H1 (cell line): ENCODE results near the gene MYO1A. TPM values are rescaled to one million over a fixed set of nuclear protein-coding genes. Genes with fewer than 3 reads are reported as not detected.

ENCODE experiments used
- CTCF ChIA-PET: fragments of 300-600 bp; sonication (Branson Sonifier 250); formaldehyde crosslinking; loops from one replicate; lab custom pipeline; 2021; ENCODE audit not compliant: partially characterized antibody; lab: Charles Lee
- POLR2A ChIA-PET: fragments of 300-600 bp; sonication (Branson Sonifier 250); formaldehyde crosslinking; loops from one replicate; lab custom pipeline; 2021; ENCODE audit warnings: inconsistent platforms; ENCODE audit not compliant: partially characterized antibody; lab: Charles Lee
- DNase-seq, 2 experiments: peaks; one replicate each; pipeline versions ENCODE4 v3.0.0 to v3.0.0-alpha.2; 2010 to 2022; ENCODE audit warnings: low spot score in 2 of 2, low read depth in 1 of 2, mixed read lengths in 1 of 2
- FAIRE-seq: peaks from 2 replicates; lab custom pipeline; 2011; peaks lifted over from hg19 to GRCh38; lab: Jason Lieb, UNC
- H2AFZ ChIP-seq: 2 replicates; pipeline ENCODE4 v1.8.1; 2012; ENCODE audit warnings: low read length, inconsistent platforms
- H2AK5ac ChIP-seq: 2 replicates; pipeline ENCODE4 v1.6.1; 2013; ENCODE audit warnings: low read depth, low read length
- H2BK120ac ChIP-seq: replicated peaks from 2 replicates; pipeline ENCODE3; 2013; ENCODE audit warnings: low read depth, low read length, inconsistent platforms
- H2BK12ac ChIP-seq: 2 replicates; pipeline ENCODE4 v1.6.1; 2013; ENCODE audit warnings: low read depth, low read length
- H2BK15ac ChIP-seq: 2 replicates; pipeline ENCODE4 v1.6.1; 2013; ENCODE audit warnings: low read length
- H2BK20ac ChIP-seq: 2 replicates; pipeline ENCODE4 v1.6.1; 2013; ENCODE audit warnings: low read length
- H2BK5ac ChIP-seq: 2 replicates; pipeline ENCODE4 v1.6.1; 2013; ENCODE audit warnings: low read depth, low read length
- H3K14ac ChIP-seq: 2 replicates; pipeline ENCODE4 v1.6.1; 2013; ENCODE audit warnings: inconsistent platforms; ENCODE audit not compliant: insufficient read length
- H3K18ac ChIP-seq: 2 replicates; pipeline ENCODE4 v1.6.1; 2013; ENCODE audit warnings: low read length; ENCODE audit errors: extremely low read depth
- H3K23ac ChIP-seq: 2 replicates; pipeline ENCODE4 v1.6.1; 2013; ENCODE audit warnings: inconsistent platforms; ENCODE audit not compliant: insufficient read length
- H3K23me2 ChIP-seq: 2 replicates; pipeline ENCODE4 v1.6.1; 2013; ENCODE audit warnings: low read depth, low read length
- H3K27ac ChIP-seq: 2 replicates; pipeline ENCODE4 v1.6.1; 2011; ENCODE audit warnings: low read depth, low read length, inconsistent platforms
- H3K27me3 ChIP-seq, 4 experiments: replicated peaks in 1 of 4; 1 replicate in 1 of 4; 2 replicates in 3 of 4; pipeline versions ENCODE4 v1.6.1 to v1.8.1; 2011 to 2013; ENCODE audit warnings: low read length in 3 of 4, mild to moderate bottlenecking in 3 of 4, inconsistent platforms in 2 of 4, mixed read lengths in 2 of 4, moderate library complexity in 1 of 4; ENCODE audit not compliant: control insufficient read depth in 3 of 4, insufficient read depth in 3 of 4; ENCODE audit errors: extremely low read depth in 1 of 4
- H3K36me3 ChIP-seq, 4 experiments: 2 replicates each; pipeline versions ENCODE4 v1.6.1 to v1.8.1; 2011 to 2013; ENCODE audit warnings: mild to moderate bottlenecking in 4 of 4, low read length in 3 of 4, moderate library complexity in 2 of 4, control low read depth in 1 of 4, inconsistent platforms in 1 of 4; ENCODE audit not compliant: insufficient read depth in 4 of 4, control insufficient read depth in 2 of 4
- H3K4ac ChIP-seq: replicated peaks from 2 replicates; pipeline ENCODE3; 2013; ENCODE audit warnings: low read length, low read depth, mixed read lengths, inconsistent platforms; ENCODE audit not compliant: insufficient read length
- H3K4me1 ChIP-seq, 4 experiments: replicated peaks in 1 of 4; 1 replicate in 1 of 4; 2 replicates in 3 of 4; pipeline versions ENCODE4 v1.6.1 to v1.8.1; 2011 to 2013; ENCODE audit warnings: low read length in 3 of 4, inconsistent platforms in 2 of 4, mixed read lengths in 1 of 4; ENCODE audit not compliant: insufficient read depth in 4 of 4, control insufficient read depth in 3 of 4
- H3K4me2 ChIP-seq, 2 experiments: 2 replicates each; pipeline versions ENCODE4 v1.6.1 to v1.8.1; 2011 to 2013; ENCODE audit warnings: low read depth in 2 of 2, low read length in 2 of 2, control low read depth in 1 of 2, inconsistent platforms in 1 of 2, mild to moderate bottlenecking in 1 of 2; ENCODE audit not compliant: insufficient read depth in 1 of 2
- H3K4me3 ChIP-seq, 4 experiments: fragments of 200-600, 300-600 bp in 1 of 4; sonication (generic), shearing (Covaris generic), sonication (Bioruptor Twin) in 1 of 4; 2 replicates each; pipeline versions ENCODE4 v1.5.1 to v1.8.1; 2011 to 2016; ENCODE audit warnings: low read length in 4 of 4, low read depth in 3 of 4, control low read depth in 2 of 4, inconsistent platforms in 2 of 4, mild to moderate bottlenecking in 2 of 4, mixed read lengths in 1 of 4, moderate library complexity in 1 of 4; ENCODE audit not compliant: insufficient read depth in 2 of 4; ENCODE audit errors: extremely low read depth in 1 of 4
- H3K56ac ChIP-seq: replicated peaks from 2 replicates; pipeline ENCODE3; 2013; ENCODE audit warnings: low read depth, mild to moderate bottlenecking, mixed read lengths, low read length, inconsistent platforms; ENCODE audit not compliant: insufficient read length
- H3K79me1 ChIP-seq: 2 replicates; pipeline ENCODE4 v1.6.1; 2013; ENCODE audit warnings: low read depth, low read length, control low read depth
- H3K79me2 ChIP-seq, 2 experiments: 2 replicates each; pipeline versions ENCODE4 v1.6.1 to v1.8.1; 2012 to 2013; ENCODE audit warnings: low read length in 2 of 2, mild to moderate bottlenecking in 2 of 2, inconsistent platforms in 1 of 2; ENCODE audit not compliant: insufficient read depth in 2 of 2, control insufficient read depth in 1 of 2
- H3K9ac ChIP-seq, 4 experiments: replicated peaks in 1 of 4; 1 replicate in 1 of 4; 2 replicates in 3 of 4; pipeline versions ENCODE4 v1.6.1 to v1.8.1; 2011 to 2013; ENCODE audit warnings: low read depth in 3 of 4, low read length in 3 of 4, control low read depth in 2 of 4, mild to moderate bottlenecking in 2 of 4, moderate library complexity in 2 of 4, inconsistent platforms in 1 of 4; ENCODE audit errors: extremely low read depth in 1 of 4
- H3K9me3 ChIP-seq, 2 experiments: 2 replicates each; pipeline versions ENCODE4 v1.6.1 to v1.8.1; 2012 to 2013; ENCODE audit warnings: mild to moderate bottlenecking in 2 of 2, moderate library complexity in 2 of 2, control low read depth in 1 of 2, inconsistent platforms in 1 of 2, low read depth in 1 of 2, low read length in 1 of 2, mixed read lengths in 1 of 2; ENCODE audit not compliant: insufficient read depth in 2 of 2
- H4K20me1 ChIP-seq, 2 experiments: replicated peaks in 1 of 2; 2 replicates each; pipeline versions ENCODE3 to v1.8.1; 2011 to 2013; ENCODE audit warnings: inconsistent platforms in 2 of 2, low read length in 2 of 2, mild to moderate bottlenecking in 1 of 2; ENCODE audit not compliant: insufficient read depth in 2 of 2, control insufficient read depth in 1 of 2
- H4K5ac ChIP-seq: 2 replicates; pipeline ENCODE4 v1.6.1; 2013; ENCODE audit warnings: low read length, low read depth, mixed read lengths, inconsistent platforms; ENCODE audit not compliant: insufficient read length
- H4K8ac ChIP-seq: 2 replicates; pipeline ENCODE4 v1.8.0; 2013; ENCODE audit warnings: mild to moderate bottlenecking, moderate library complexity, low read length, inconsistent platforms; ENCODE audit not compliant: insufficient read depth; ENCODE audit errors: extremely low read depth
- H4K91ac ChIP-seq: replicated peaks from 2 replicates; pipeline ENCODE3; 2013; ENCODE audit warnings: low read length, mixed read lengths, inconsistent platforms; ENCODE audit not compliant: insufficient read length
- POLR2AphosphoS5 ChIP-seq: IDR thresholded peaks from 2 replicates; pipeline ENCODE4 v1.6.1; 2011; ENCODE audit warnings: low read depth, low read length
- TAF1 ChIP-seq: IDR thresholded peaks from 2 replicates; pipeline ENCODE4 v1.6.1; 2011; ENCODE audit warnings: mild to moderate bottlenecking, low read depth, low read length
- TEAD4 ChIP-seq: IDR thresholded peaks from 2 replicates; pipeline ENCODE4 v1.6.1; 2012; ENCODE audit warnings: low read depth, low read length, inconsistent platforms, mixed read lengths
- WGBS, 2 experiments: shearing (Covaris generic) in 1 of 2; methylation state at CpG; one replicate each; pipeline versions ENCODE4 v1.1.6 to v1.1.7; 2013 to 2015; ENCODE audit warnings: low lambda C conversion rate in 2 of 2, mixed read lengths in 2 of 2, inconsistent platforms in 1 of 2, low coverage in 1 of 2, missing lambda C conversion rate in 1 of 2; ENCODE audit not compliant: insufficient replicate concordance in 2 of 2, insufficient coverage in 1 of 2, insufficient read length in 1 of 2; ENCODE audit errors: extremely low coverage in 1 of 2, missing lambda C conversion rate in 1 of 2; 5-methylcytosine and 5-hydroxymethylcytosine counted together
- polyA plus RNA-seq, 7 experiments: library from polyadenylated mRNA; depleted of rRNA in 3 of 7; stranded (reverse) in 5 of 7; unstranded in 2 of 7; fragments of >200 nt in 5 of 7; fragments of 200-250 nt in 2 of 7; gene quantifications; 1 replicate in 5 of 7; 2 replicates in 1 of 7; 4 replicates in 1 of 7; pipeline versions ENCODE4 v1.2.1 to v1.2.3, GENCODE V29; 2011 to 2013; ENCODE audit warnings: missing spikeins in 2 of 7, mixed read lengths in 2 of 7
- total RNA-seq: library from RNA; stranded (reverse); fragmentation: NEBNext Ultra II Directional; extraction: Animal tissue kit (Norgen Biotek cat#: 25700); gene quantifications from 2 replicates; pipeline ENCODE4 v1.2.1, GENCODE V29; 2021
- TF ChIP-seq, protein P1 (sequence below): IDR thresholded peaks from 2 replicates; pipeline ENCODE4 v1.6.1; 2012; ENCODE audit warnings: inconsistent platforms

MYO1A gene
- total and polyA plus RNA-seq, 2 of the 8 experiments (the other 6 are each of a cell fraction or from before 2014, with no cell fraction given) = 0.54 to 0.77 TPM

DNA sequence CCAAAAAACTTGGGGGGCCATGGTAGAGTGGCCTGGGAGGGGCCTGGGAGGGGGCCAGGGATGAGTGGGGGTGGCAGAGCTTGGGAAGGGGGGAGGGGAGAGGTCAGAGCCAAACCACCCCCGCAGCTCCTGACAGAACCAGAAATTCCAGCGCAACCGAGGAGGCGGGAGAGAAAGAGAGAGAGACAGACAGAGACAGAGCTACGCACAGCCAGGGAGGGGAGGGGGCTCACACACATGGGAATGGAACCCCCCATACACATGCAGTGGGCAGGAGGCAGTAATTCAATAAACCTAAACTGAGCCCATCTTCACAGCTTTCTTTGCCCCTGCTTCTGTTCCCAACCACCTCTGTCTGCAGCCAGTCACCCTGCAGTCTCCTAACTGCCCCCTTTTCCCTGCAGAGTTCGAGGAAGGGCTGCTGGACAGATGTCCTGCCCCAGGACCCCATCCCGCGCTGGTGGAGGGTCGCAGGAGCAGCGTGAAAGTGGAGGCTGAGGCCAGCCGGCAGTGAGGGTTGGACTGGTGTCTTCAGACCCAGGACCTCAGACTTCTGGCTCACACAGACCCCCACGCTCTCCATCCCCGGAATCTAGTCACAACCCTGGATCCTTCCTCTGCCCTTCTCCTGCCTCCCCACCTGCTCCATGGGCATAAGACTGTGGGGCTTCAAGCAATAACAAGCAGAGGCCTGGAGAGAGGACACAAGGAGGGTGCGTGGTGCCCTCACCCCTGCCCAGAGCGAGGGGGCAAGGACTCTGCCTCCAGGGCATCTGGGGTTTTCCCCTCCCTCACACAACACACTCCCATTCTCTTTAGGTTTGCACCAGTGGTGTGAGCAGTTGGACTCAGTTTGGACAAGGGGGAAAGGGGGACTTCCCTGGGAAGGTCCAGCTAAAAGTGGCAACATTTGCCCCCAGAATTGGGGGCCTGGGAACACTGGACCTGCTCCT is 44.6 kb upstream of the MYO1A start:
- TF ChIP-seq TAF1 (peak; percentile 8; the same call in 1 of the 2 replicates), POLR2AphosphoS5 (0 out of 2 replicates have a peak, but pooled peaks have one; percentile 41), TEAD4 (peak; percentile 43; the same call in 1 of the 2 replicates)
- TF ChIP-seq, protein P1, sequence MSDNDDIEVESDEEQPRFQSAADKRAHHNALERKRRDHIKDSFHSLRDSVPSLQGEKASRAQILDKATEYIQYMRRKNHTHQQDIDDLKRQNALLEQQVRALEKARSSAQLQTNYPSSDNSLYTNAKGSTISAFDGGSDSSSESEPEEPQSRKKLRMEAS = no peak
- Histone ChIP-seq H3K56ac (peak overlapping the region; percentile 49), H4K5ac (peak overlapping the region; percentile 1), H3K9ac (peak overlapping the region in 3 of 4 experiments; percentile 25 to 50 (median 26); a peak in 5 of 7 replicates), H2BK120ac (no peak overlapping the region), H4K20me1 (peaks cover 4 to 11% of the 10 kb centered on the region in 2 experiments), H4K8ac (peak overlapping the region; percentile 42; the same call in 1 of the 2 replicates), H2AK5ac (no peak overlapping the region), H3K4me3 (no peak overlapping the region; a peak in 1 of 8 replicates), H3K27me3 (no peaks in the 10 kb centered on the region), H2BK12ac (peak overlapping the region; percentile 60; the same call in 1 of the 2 replicates), H3K4ac (peak overlapping the region; percentile 30), H3K18ac (no peak overlapping the region), H2BK20ac (no peak overlapping the region), H3K4me2 (peak overlapping the region; percentile 53 to 64), H3K79me2 (peaks cover 0 to 16% of the 10 kb centered on the region in 2 experiments; a peak in 1 of 4 replicates), H3K23ac (no peak overlapping the region), H4K91ac (peak overlapping the region; percentile 17), H3K14ac (no peak overlapping the region), H3K4me1 (peaks cover 0 to 27% (median 20%) of the 10 kb centered on the region in 4 experiments; a peak in 6 of 7 replicates), H2BK5ac (peak overlapping the region; percentile 87), H2BK15ac (no peak overlapping the region), H3K79me1 (peaks cover 4% of the 10 kb centered on the region), H3K23me2 (peaks cover 5% of the 10 kb centered on the region; the same call in 1 of the 2 replicates), H3K27ac (peak overlapping the region; percentile 57; the same call in 1 of the 2 replicates), H2AFZ (no peak overlapping the region), H3K36me3 (peaks cover 9 to 32% (median 18%) of the 10 kb centered on the region in 4 experiments), H3K9me3 (no peaks in the 10 kb centered on the region)
- FAIRE-seq (no peak), DNase-seq (no peak)
- WGBS, 2 experiments = 86% methylated on average over 10 of the region's 15 CpGs; no CpG with 5 or more reads in 1 of the 2 experiments
- POLR2A ChIA-PET = interaction anchor here (0.6 to 16.5 kb wide), 16 partner anchors 13 to 365 kb away, joined by 3 to 352 read pairs (median 4); partner anchors contain the start of genes GLI1, LRP1, NEMP1 and SHMT2
- CTCF ChIA-PET = interaction anchor here (0.7 to 14.0 kb wide), 21 partner anchors 12 to 183 kb away, joined by 3 to 325 read pairs (median 5); partner anchors contain the start of genes LRP1, NEMP1, STAT6 and TAC3
